Keratinocyte (primary cell): ENCODE data around the gene SIAH2. TPM values are rescaled to one million over a fixed set of nuclear protein-coding genes. Genes with fewer than 3 reads are reported as not detected.

Experiments
- DNase-seq: peaks from one replicate; pipeline ENCODE4 v3.0.0-alpha.2; 2011; ENCODE audit warnings: low read depth, missing footprints, low spot score
- FAIRE-seq: peaks from 2 replicates; lab custom pipeline; 2011; peaks lifted over from hg19 to GRCh38; lab: Jason Lieb, UNC
- H2AFZ ChIP-seq: 2 replicates; pipeline ENCODE4 v1.6.0; 2012; ENCODE audit warnings: low read length, control low read depth, inconsistent platforms; ENCODE audit not compliant: control insufficient read depth
- H3K27ac ChIP-seq: 2 replicates; pipeline ENCODE4 v1.5.1; 2011; ENCODE audit warnings: low read length; ENCODE audit not compliant: control insufficient read depth, insufficient read depth
- H3K27me3 ChIP-seq: 3 replicates; pipeline ENCODE4 v1.6.0; 2011; ENCODE audit warnings: low read length; ENCODE audit not compliant: control insufficient read depth, insufficient read depth; ENCODE audit errors: extremely low read depth
- H3K36me3 ChIP-seq, 2 experiments: 2 replicates in 1 of 2; 3 replicates in 1 of 2; pipeline ENCODE4 v1.5.1; 2011; ENCODE audit warnings: low read length in 2 of 2, mild to moderate bottlenecking in 1 of 2; ENCODE audit not compliant: control insufficient read depth in 2 of 2, insufficient read depth in 2 of 2; ENCODE audit errors: extremely low read depth in 1 of 2
- H3K4me1 ChIP-seq: 3 replicates; pipeline ENCODE4 v1.5.1; 2011; ENCODE audit warnings: low read length; ENCODE audit not compliant: control insufficient read depth, insufficient read depth; ENCODE audit errors: extremely low read depth
- H3K4me2 ChIP-seq: 3 replicates; pipeline ENCODE4 v1.6.0; 2011; ENCODE audit warnings: low read depth, low read length; ENCODE audit not compliant: control insufficient read depth, insufficient read depth; ENCODE audit errors: extremely low read depth
- H3K4me3 ChIP-seq, 3 experiments: fragments of 200-600 bp in 1 of 3; sonication (generic) in 1 of 3; 2 replicates in 2 of 3; 3 replicates in 1 of 3; pipeline ENCODE4 v1.5.1; 2011 to 2016; ENCODE audit warnings: low read length in 3 of 3, mild to moderate bottlenecking in 3 of 3, control low read depth in 2 of 3, inconsistent platforms in 1 of 3, low read depth in 1 of 3, mixed read lengths in 1 of 3, mixed run types in 1 of 3, moderate library complexity in 1 of 3; ENCODE audit not compliant: control insufficient read depth in 2 of 3, insufficient read depth in 2 of 3; ENCODE audit errors: extremely low read depth in 1 of 3
- H3K79me2 ChIP-seq: 2 replicates; pipeline ENCODE4 v1.6.0; 2012; ENCODE audit warnings: low read length; ENCODE audit not compliant: control insufficient read depth, insufficient read depth
- H3K9ac ChIP-seq: 3 replicates; pipeline ENCODE4 v1.6.0; 2011; ENCODE audit warnings: low read length; ENCODE audit not compliant: control insufficient read depth, insufficient read depth; ENCODE audit errors: extremely low read depth
- H3K9me1 ChIP-seq: 3 replicates; pipeline ENCODE4 v1.6.0; 2011; ENCODE audit warnings: low read length; ENCODE audit not compliant: control insufficient read depth, insufficient read depth; ENCODE audit errors: extremely low read depth
- H3K9me3 ChIP-seq: 2 replicates; pipeline ENCODE4 v1.5.1; 2012; ENCODE audit warnings: low read depth, low read length; ENCODE audit not compliant: control insufficient read depth
- H4K20me1 ChIP-seq: 3 replicates; pipeline ENCODE4 v1.6.0; 2011; ENCODE audit warnings: low read length; ENCODE audit not compliant: control insufficient read depth, insufficient read depth; ENCODE audit errors: extremely low read depth
- EZH2 ChIP-seq: IDR thresholded peaks from one replicate; pipeline ENCODE4 v1.6.1; 2012; ENCODE audit warnings: inconsistent platforms, mild to moderate bottlenecking, low read length, moderate library complexity
- dilution Hi-C: fragments of 300-500 bp; cut with MboI; formaldehyde crosslinking; loops from one replicate; pipeline ENCODE4 v1.7.0; 2020; ENCODE audit warnings: low sequenced_read_pairs; ENCODE audit not compliant: extremely low pct_ligation_motif_present
- polyA plus RNA-seq, 5 experiments: library from polyadenylated mRNA; depleted of rRNA in 3 of 5; stranded (reverse) in 3 of 5; stranded (forward) in 1 of 5; unstranded in 1 of 5; fragments of >200 nt; gene quantifications; 1 replicate in 1 of 5; 2 replicates in 3 of 5; 3 replicates in 1 of 5; pipeline versions ENCODE4 v1.2.1 to v1.2.3, GENCODE V29; 2011 to 2012; ENCODE audit warnings: missing spikeins in 2 of 5, low read depth in 1 of 5, low replicate concordance in 1 of 5
- TF ChIP-seq, protein P1 (sequence below), 3 experiments: IDR thresholded peaks in 1 of 3; conservative IDR thresholded peaks in 1 of 3; optimal IDR thresholded peaks in 1 of 3; 2 replicates in 2 of 3; 3 replicates in 1 of 3; pipeline versions ENCODE3 to v1.5.1; 2011; ENCODE audit warnings: low read length in 3 of 3, mild to moderate bottlenecking in 3 of 3, moderate library complexity in 2 of 3, control low read depth in 1 of 3, inconsistent platforms in 1 of 3; ENCODE audit not compliant: insufficient read depth in 2 of 3; ENCODE audit errors: extremely low read depth in 1 of 3

SIAH2 gene
- polyA plus RNA-seq, 1 donor (not counting 4 experiments of a cell fraction or from before 2014, with no cell fraction given) = 44.8 TPM

DNA sequence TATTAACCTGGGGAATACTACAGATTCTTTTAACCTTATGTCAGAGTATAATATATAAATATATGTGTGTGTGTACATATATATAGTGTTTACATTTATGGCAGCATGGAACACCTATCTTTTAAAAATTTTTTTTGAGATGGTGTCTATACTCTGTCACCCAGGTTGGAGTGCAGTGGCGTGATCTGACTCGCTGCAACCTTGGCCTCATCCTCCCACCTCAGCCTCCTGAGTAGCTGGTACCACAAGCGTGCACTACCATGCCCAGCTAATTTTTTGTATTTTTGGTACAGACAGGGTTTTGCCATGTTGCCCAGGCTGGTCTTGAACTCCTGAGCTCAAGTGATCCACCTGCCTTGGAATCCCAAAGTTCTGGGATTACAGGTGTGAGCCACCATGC is 40.7 kb downstream of the SIAH2 start:
- FAIRE-seq = no peak
- dilution Hi-C loops = no loop called here

DNA sequence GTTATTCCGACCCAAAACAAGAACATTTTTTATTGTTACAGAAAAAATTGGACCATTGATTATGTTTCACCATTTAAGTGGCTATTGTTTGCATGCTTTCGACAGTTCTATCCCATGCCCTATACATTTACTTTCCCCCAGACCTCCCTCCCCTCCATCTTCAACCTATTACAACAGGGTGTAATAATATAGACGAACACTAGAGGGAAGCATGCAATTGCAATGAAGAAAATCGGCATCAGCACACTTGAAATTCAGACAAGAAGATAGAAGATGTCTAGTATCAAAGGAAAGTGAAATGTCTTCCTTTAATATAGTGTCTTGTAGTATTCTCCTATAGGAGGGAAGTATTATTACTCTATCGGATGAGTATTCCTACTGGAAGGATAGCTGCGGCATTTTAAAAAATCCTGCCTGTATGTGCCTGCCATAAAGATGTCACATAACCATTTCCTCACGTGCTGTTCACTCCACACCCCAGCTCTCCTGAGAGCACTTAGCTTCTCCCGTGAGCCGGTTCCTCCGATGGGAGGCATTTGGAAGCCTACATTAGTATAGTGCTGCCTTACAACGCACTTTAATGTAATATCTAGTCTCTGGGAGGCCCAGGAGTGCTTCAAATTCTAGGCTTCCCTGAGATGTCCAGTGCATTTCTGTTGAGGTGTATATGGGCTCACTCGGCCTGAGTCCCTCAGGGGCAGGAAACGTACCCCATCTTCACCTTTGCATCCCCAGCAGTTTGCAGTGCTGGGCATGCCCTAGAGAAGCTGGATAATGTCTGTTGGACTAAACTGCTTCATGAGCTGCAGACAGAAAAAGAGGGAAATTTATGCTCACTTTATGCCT is 41.5 kb downstream of the SIAH2 start:
- TF ChIP-seq, protein P1, sequence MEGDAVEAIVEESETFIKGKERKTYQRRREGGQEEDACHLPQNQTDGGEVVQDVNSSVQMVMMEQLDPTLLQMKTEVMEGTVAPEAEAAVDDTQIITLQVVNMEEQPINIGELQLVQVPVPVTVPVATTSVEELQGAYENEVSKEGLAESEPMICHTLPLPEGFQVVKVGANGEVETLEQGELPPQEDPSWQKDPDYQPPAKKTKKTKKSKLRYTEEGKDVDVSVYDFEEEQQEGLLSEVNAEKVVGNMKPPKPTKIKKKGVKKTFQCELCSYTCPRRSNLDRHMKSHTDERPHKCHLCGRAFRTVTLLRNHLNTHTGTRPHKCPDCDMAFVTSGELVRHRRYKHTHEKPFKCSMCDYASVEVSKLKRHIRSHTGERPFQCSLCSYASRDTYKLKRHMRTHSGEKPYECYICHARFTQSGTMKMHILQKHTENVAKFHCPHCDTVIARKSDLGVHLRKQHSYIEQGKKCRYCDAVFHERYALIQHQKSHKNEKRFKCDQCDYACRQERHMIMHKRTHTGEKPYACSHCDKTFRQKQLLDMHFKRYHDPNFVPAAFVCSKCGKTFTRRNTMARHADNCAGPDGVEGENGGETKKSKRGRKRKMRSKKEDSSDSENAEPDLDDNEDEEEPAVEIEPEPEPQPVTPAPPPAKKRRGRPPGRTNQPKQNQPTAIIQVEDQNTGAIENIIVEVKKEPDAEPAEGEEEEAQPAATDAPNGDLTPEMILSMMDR (optimal IDR thresholded peaks at IDR 0.05 in 1 of 3, IDR thresholded peaks at IDR 0.05 in 1 of 3, conservative IDR thresholded peaks at IDR 0.05 in 1 of 3; ENCODE audit: extremely low read depth in 1 of 3, insufficient read depth in 2 of 3, low read length in 3 of 3) = peak; percentile 44 to 65 (median 52)
- no peak for TF ChIP-seq EZH2
- no peak for DNase-seq
- Histone ChIP-seq H4K20me1 (no peaks in the 10 kb centered on the region), H3K9ac (no peak overlapping the region), H3K9me1 (no peaks in the 10 kb centered on the region), H3K4me2 (no peak overlapping the region), H3K79me2 (no peaks in the 10 kb centered on the region), H2AFZ (no peak overlapping the region), H3K27me3 (no peaks in the 10 kb centered on the region), H3K36me3 (no peaks in the 10 kb centered on the region), H3K4me3 (no peak overlapping the region), H3K9me3 (no peaks in the 10 kb centered on the region), H3K4me1 (peaks cover 23% of the 10 kb centered on the region), H3K27ac (no peak overlapping the region)
- dilution Hi-C loops = no loop called here
- FAIRE-seq = peak; percentile 52

More for the DNA sequence above, 40.7 kb downstream of the SIAH2 start:
- Histone ChIP-seq H4K20me1 (no peaks in the 10 kb centered on the region), H2AFZ (no peak overlapping the region), H3K36me3 (no peaks in the 10 kb centered on the region), H3K4me1 (peaks cover 23% of the 10 kb centered on the region), H3K9me1 (no peaks in the 10 kb centered on the region), H3K9ac (no peak overlapping the region), H3K4me2 (no peak overlapping the region), H3K9me3 (no peaks in the 10 kb centered on the region), H3K79me2 (no peaks in the 10 kb centered on the region), H3K27me3 (no peaks in the 10 kb centered on the region), H3K27ac (no peak overlapping the region), H3K4me3 (no peak overlapping the region)
- no peak for DNase-seq
- TF ChIP-seq, protein P1 (optimal IDR thresholded peaks at IDR 0.05 in 1 of 3, IDR thresholded peaks at IDR 0.05 in 1 of 3, conservative IDR thresholded peaks at IDR 0.05 in 1 of 3; ENCODE audit: extremely low read depth in 1 of 3, insufficient read depth in 2 of 3, low read length in 3 of 3) = no peak
- no peak for TF ChIP-seq EZH2
